Trophoblast cell (in vitro differentiated cells and primary cell): Measurements from ENCODE around the gene CHKB.
A peak's percentile ranks its signal among the peaks of the same experiment; 100 is the strongest.

Experiments used
- DNase-seq, 2 donors: peaks; one replicate each; pipeline ENCODE4 v3.0.0-alpha.2; 2016
- H2AFZ ChIP-seq: 2 replicates; pipeline ENCODE4 v1.6.1; 2013; ENCODE audit warnings: low read length, moderate library complexity, mild to moderate bottlenecking; ENCODE audit not compliant: insufficient read depth, poor library complexity
- H2AK5ac ChIP-seq: 2 replicates; pipeline ENCODE4 v1.6.1; 2013; ENCODE audit warnings: mild to moderate bottlenecking, low read length
- H2BK120ac ChIP-seq: 2 replicates; pipeline ENCODE4 v1.6.1; 2013; ENCODE audit warnings: low read length, mild to moderate bottlenecking, moderate library complexity; ENCODE audit not compliant: insufficient read depth, poor library complexity
- H2BK12ac ChIP-seq: 2 replicates; pipeline ENCODE4 v1.6.1; 2013; ENCODE audit warnings: mild to moderate bottlenecking, low read length, moderate library complexity
- H2BK5ac ChIP-seq: 2 replicates; pipeline ENCODE4 v1.6.1; 2013; ENCODE audit warnings: low read length, low read depth, moderate library complexity, mild to moderate bottlenecking; ENCODE audit not compliant: poor library complexity
- H3K14ac ChIP-seq: 2 replicates; pipeline ENCODE4 v1.6.1; 2013; ENCODE audit warnings: mild to moderate bottlenecking, low read length
- H3K18ac ChIP-seq: 2 replicates; pipeline ENCODE4 v1.6.1; 2013; ENCODE audit warnings: mild to moderate bottlenecking, low read length
- H3K23ac ChIP-seq: 2 replicates; pipeline ENCODE4 v1.6.1; 2013; ENCODE audit warnings: low read length
- H3K27ac ChIP-seq: 2 replicates; pipeline ENCODE4 v1.5.1; 2013; ENCODE audit warnings: low read depth, mild to moderate bottlenecking, inconsistent platforms, low read length, moderate library complexity
- H3K27me3 ChIP-seq: 2 replicates; pipeline ENCODE4 v1.6.1; 2013; ENCODE audit warnings: inconsistent platforms, mild to moderate bottlenecking, low read length, moderate library complexity; ENCODE audit not compliant: insufficient read depth
- H3K36me3 ChIP-seq, 2 experiments: 1 replicate in 1 of 2; 2 replicates in 1 of 2; pipeline ENCODE4 v1.6.1; 2013; ENCODE audit warnings: low read length in 2 of 2, mild to moderate bottlenecking in 2 of 2, moderate library complexity in 1 of 2; ENCODE audit not compliant: insufficient read depth in 2 of 2, control insufficient read depth in 1 of 2
- H3K4ac ChIP-seq: 2 replicates; pipeline ENCODE4 v1.6.1; 2013; ENCODE audit warnings: low read depth, mild to moderate bottlenecking, low read length, moderate library complexity
- H3K4me1 ChIP-seq, 2 experiments: 1 replicate in 1 of 2; 2 replicates in 1 of 2; pipeline ENCODE4 v1.6.1; 2013; ENCODE audit warnings: low read length in 2 of 2, mild to moderate bottlenecking in 2 of 2, moderate library complexity in 1 of 2; ENCODE audit not compliant: insufficient read depth in 2 of 2, control insufficient read depth in 1 of 2
- H3K4me2 ChIP-seq: 2 replicates; pipeline ENCODE4 v1.6.1; 2013; ENCODE audit warnings: inconsistent platforms, mild to moderate bottlenecking, low read length, moderate library complexity
- H3K4me3 ChIP-seq: 2 replicates; pipeline ENCODE4 v1.5.1; 2013; ENCODE audit warnings: mild to moderate bottlenecking, low read depth, low read length, inconsistent platforms
- H3K79me1 ChIP-seq: one replicate; pipeline ENCODE4 v1.6.1; 2013; ENCODE audit warnings: low read length
- H3K79me2 ChIP-seq: 2 replicates; pipeline ENCODE4 v1.6.1; 2013; ENCODE audit warnings: low read length, mild to moderate bottlenecking; ENCODE audit not compliant: control insufficient read depth, insufficient read depth, poor library complexity
- H3K9ac ChIP-seq: 2 replicates; pipeline ENCODE4 v1.6.1; 2013; ENCODE audit warnings: mild to moderate bottlenecking, low read length
- H3K9me3 ChIP-seq: 2 replicates; pipeline ENCODE4 v1.6.1; 2013; ENCODE audit warnings: low read depth, mild to moderate bottlenecking, control low read depth, inconsistent platforms, low read length; ENCODE audit not compliant: insufficient read depth
- H4K12ac ChIP-seq: 2 replicates; pipeline ENCODE4 v1.6.1; 2013; ENCODE audit warnings: low read depth, mild to moderate bottlenecking, low read length, moderate library complexity
- H4K8ac ChIP-seq: 2 replicates; pipeline ENCODE4 v1.6.1; 2013; ENCODE audit warnings: low read depth, mild to moderate bottlenecking, low read length, moderate library complexity
- H4K91ac ChIP-seq: one replicate; pipeline ENCODE4 v1.6.1; 2013; ENCODE audit warnings: low read depth, mild to moderate bottlenecking, low read length, moderate library complexity
- WGBS: extraction: QIAGEN DNeasy Blood & Tissue Kit; methylation state at CpG from one replicate; pipeline ENCODE4 v1.1.7; 2013; ENCODE audit warnings: missing lambda C conversion rate; ENCODE audit not compliant: insufficient read length, insufficient coverage; ENCODE audit errors: extremely low coverage; 5-methylcytosine and 5-hydroxymethylcytosine counted together

CHKB gene

GRCh38 chr22:50627642-50628542 is 45.2 kb upstream of the CHKB start, which contains the start of gene ARSA:
Gene ARSA (minus strand): TSS chr22:50628152. CDS start chr22:50627779, 373 bp downstream.
- H3K79me1 ChIP-seq: peaks cover 7% of the 10 kb centered on the region
- H3K4ac ChIP-seq: peak within 1 kb of the TSS; percentile 28
- H3K27ac ChIP-seq: peak within 1 kb of the TSS; percentile 18
- H3K36me3 ChIP-seq: peaks cover 9 to 13% of the 10 kb centered on the region in 2 experiments
- WGBS: no CpG with 5 or more reads among the region's 88 CpGs
- no peaks in the 10 kb centered on the region for H3K27me3 ChIP-seq
- H3K4me1 ChIP-seq: peaks cover 12 to 13% of the 10 kb centered on the region in 2 experiments
- H3K9me3 ChIP-seq: peaks cover 5% of the 10 kb centered on the region
- H3K14ac ChIP-seq: peak within 1 kb of the TSS; percentile 80
- peak within 1 kb of the TSS; percentile 67 for H2AK5ac ChIP-seq
- peak within 1 kb of the TSS; percentile 20 for H2BK12ac ChIP-seq
- peak within 1 kb of the TSS; percentile 91 for H2AFZ ChIP-seq
- H2BK5ac ChIP-seq: peak within 1 kb of the TSS; percentile 38
- DNase-seq: peak; percentile 77 to 88
- peaks cover 5% of the 10 kb centered on the region for H3K79me2 ChIP-seq
- H4K91ac ChIP-seq: peak within 1 kb of the TSS; percentile 65
- peak within 1 kb of the TSS; percentile 76 for H3K18ac ChIP-seq
- H3K4me3 ChIP-seq: peak within 1 kb of the TSS; percentile 75
- peak within 1 kb of the TSS; percentile 91 for H3K4me2 ChIP-seq
- peak within 1 kb of the TSS; percentile 61 for H2BK120ac ChIP-seq
- peak within 1 kb of the TSS; percentile 1 for H3K23ac ChIP-seq
- H4K12ac ChIP-seq: peak within 1 kb of the TSS; percentile 52
- peak within 1 kb of the TSS; percentile 84 for H4K8ac ChIP-seq
- H3K9ac ChIP-seq: peak within 1 kb of the TSS; percentile 41

- H2BK12ac ChIP-seq: no peak overlapping the region
- H2BK120ac ChIP-seq: peak overlapping the region; percentile 61
- H2BK5ac ChIP-seq: no peak overlapping the region
- WGBS: no CpG with 5 or more reads among the region's 42 CpGs
- H3K4me2 ChIP-seq: peak overlapping the region; percentile 91
- H3K14ac ChIP-seq: peak overlapping the region; percentile 80
- H3K36me3 ChIP-seq: peaks cover 9 to 13% of the 10 kb centered on the region in 2 experiments
- no peak overlapping the region for H3K4ac ChIP-seq
- H2AFZ ChIP-seq: peak overlapping the region; percentile 91
- H3K79me2 ChIP-seq: peaks cover 5% of the 10 kb centered on the region
- H4K91ac ChIP-seq: peak overlapping the region; percentile 65
- DNase-seq: no peak
- peak overlapping the region; percentile 52 for H4K12ac ChIP-seq
- H3K4me1 ChIP-seq: peaks cover 12 to 13% of the 10 kb centered on the region in 2 experiments
- peak overlapping the region; percentile 75 for H3K4me3 ChIP-seq
- H3K9ac ChIP-seq: peak overlapping the region; percentile 3
- no peak overlapping the region for H3K27ac ChIP-seq
- no peaks in the 10 kb centered on the region for H3K27me3 ChIP-seq
- peaks cover 5% of the 10 kb centered on the region for H3K9me3 ChIP-seq
- H3K18ac ChIP-seq: peak overlapping the region; percentile 76
- H3K23ac ChIP-seq: no peak overlapping the region
- peaks cover 7% of the 10 kb centered on the region for H3K79me1 ChIP-seq
- peak overlapping the region; percentile 67 for H2AK5ac ChIP-seq
- peak overlapping the region; percentile 84 for H4K8ac ChIP-seq
These were observed 44.4 kb upstream of the CHKB start for GRCh38 chr22:50626850-50627641.

- Histone ChIP-seq H2AFZ (no peak overlapping the region), H3K4me3 (peak overlapping the region; percentile 24), H3K27me3 (no peaks in the 10 kb centered on the region), H2BK5ac (no peak overlapping the region), H3K4me2 (no peak overlapping the region), H3K9ac (no peak overlapping the region), H3K18ac (no peak overlapping the region), H3K36me3 (peaks cover 9 to 13% of the 10 kb centered on the region in 2 experiments), H2AK5ac (no peak overlapping the region), H3K4me1 (peaks cover 12 to 13% of the 10 kb centered on the region in 2 experiments), H3K79me1 (peaks cover 7% of the 10 kb centered on the region), H3K4ac (no peak overlapping the region), H4K8ac (no peak overlapping the region), H4K91ac (no peak overlapping the region), H3K23ac (no peak overlapping the region), H2BK120ac (no peak overlapping the region), H3K27ac (no peak overlapping the region), H3K79me2 (peaks cover 5% of the 10 kb centered on the region), H3K14ac (no peak overlapping the region), H3K9me3 (peaks cover 5% of the 10 kb centered on the region), H2BK12ac (no peak overlapping the region), H4K12ac (no peak overlapping the region)
- no peak for DNase-seq
- no CpG with 5 or more reads among the region's 12 CpGs for WGBS
These were observed 43.7 kb upstream of the CHKB start for GRCh38 chr22:50626314-50626849.
